ENCODE measurements around the gene ITGA11.

Gene ITGA11

GRCh38 chr15:68434021-68434420 lies 2.1 kb upstream of the ITGA11 start:
- no peak for TF ChIP-seq CTCF (IDR thresholded peaks at IDR 0.05; ENCODE audit: insufficient read depth, low read length, poor library complexity, severe bottlenecking)
- no peak overlapping the region for H3K4me3 ChIP-seq (replicated peaks; ENCODE audit: low read depth, low read length)
- H3K36me3 ChIP-seq (ENCODE audit: control insufficient read depth, insufficient read depth, low read length), result no peaks in the 10 kb centered on the region
- DNase-seq (ENCODE audit: extremely low read depth, insufficient read length), result no peak
- peaks cover 4% of the 10 kb centered on the region for H3K27me3 ChIP-seq (replicated peaks; ENCODE audit: control insufficient read depth, insufficient read depth, low read length)

DNA sequence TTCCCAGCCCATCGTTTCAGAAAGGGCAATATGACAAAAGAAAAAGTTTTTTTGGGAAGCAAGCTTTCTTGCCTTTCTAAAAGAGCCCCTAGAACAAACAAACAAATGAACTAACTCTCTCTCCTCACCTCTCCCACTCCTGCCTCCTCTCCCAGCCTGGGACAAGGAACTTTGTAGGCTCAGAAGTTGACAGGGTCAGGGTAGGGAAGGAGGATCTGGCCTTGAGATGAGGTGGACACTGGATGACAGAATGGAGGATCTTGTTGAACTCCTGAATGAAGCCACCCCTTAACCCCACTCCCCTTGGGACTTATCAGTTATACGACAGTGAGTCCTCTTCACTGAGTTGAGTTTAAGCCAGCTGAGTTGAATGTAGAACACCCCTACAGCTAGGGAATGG lies 1.6 kb upstream of the ITGA11 start:
- no peaks in the 10 kb centered on the region for H3K36me3 ChIP-seq (ENCODE audit: control insufficient read depth, insufficient read depth, low read length)
- H3K27me3 ChIP-seq (replicated peaks; ENCODE audit: control insufficient read depth, insufficient read depth, low read length), result peaks cover 4% of the 10 kb centered on the region
- H3K4me3 ChIP-seq (replicated peaks; ENCODE audit: low read depth, low read length), result no peak overlapping the region
- TF ChIP-seq CTCF (IDR thresholded peaks at IDR 0.05; ENCODE audit: insufficient read depth, low read length, poor library complexity, severe bottlenecking), result no peak
- DNase-seq (ENCODE audit: extremely low read depth, insufficient read length), result no peak

- Histone ChIP-seq H3K36me3 (ENCODE audit: control insufficient read depth, insufficient read depth, low read length) (no peaks in the 10 kb centered on the region), H3K27me3 (replicated peaks; ENCODE audit: control insufficient read depth, insufficient read depth, low read length) (peaks cover 4% of the 10 kb centered on the region), H3K4me3 (replicated peaks; ENCODE audit: low read depth, low read length) (no peak overlapping the region)
- no peak for TF ChIP-seq CTCF (IDR thresholded peaks at IDR 0.05; ENCODE audit: insufficient read depth, low read length, poor library complexity, severe bottlenecking)
- DNase-seq (ENCODE audit: extremely low read depth, insufficient read length), result no peak
Measured at GRCh38 chr15:68432441-68433064, 590 bp upstream of the ITGA11 start.

GRCh38 chr15:68431037-68431791 lies 749 bp downstream of the ITGA11 start:
- H3K36me3 ChIP-seq (ENCODE audit: control insufficient read depth, insufficient read depth, low read length), result no peaks in the 10 kb centered on the region
- DNase-seq (ENCODE audit: extremely low read depth, insufficient read length), result no peak
- H3K27me3 ChIP-seq (replicated peaks; ENCODE audit: control insufficient read depth, insufficient read depth, low read length), result peaks cover 4% of the 10 kb centered on the region
- no peak overlapping the region for H3K4me3 ChIP-seq (replicated peaks; ENCODE audit: low read depth, low read length)
- TF ChIP-seq CTCF (IDR thresholded peaks at IDR 0.05; ENCODE audit: insufficient read depth, low read length, poor library complexity, severe bottlenecking), result no peak

DNA sequence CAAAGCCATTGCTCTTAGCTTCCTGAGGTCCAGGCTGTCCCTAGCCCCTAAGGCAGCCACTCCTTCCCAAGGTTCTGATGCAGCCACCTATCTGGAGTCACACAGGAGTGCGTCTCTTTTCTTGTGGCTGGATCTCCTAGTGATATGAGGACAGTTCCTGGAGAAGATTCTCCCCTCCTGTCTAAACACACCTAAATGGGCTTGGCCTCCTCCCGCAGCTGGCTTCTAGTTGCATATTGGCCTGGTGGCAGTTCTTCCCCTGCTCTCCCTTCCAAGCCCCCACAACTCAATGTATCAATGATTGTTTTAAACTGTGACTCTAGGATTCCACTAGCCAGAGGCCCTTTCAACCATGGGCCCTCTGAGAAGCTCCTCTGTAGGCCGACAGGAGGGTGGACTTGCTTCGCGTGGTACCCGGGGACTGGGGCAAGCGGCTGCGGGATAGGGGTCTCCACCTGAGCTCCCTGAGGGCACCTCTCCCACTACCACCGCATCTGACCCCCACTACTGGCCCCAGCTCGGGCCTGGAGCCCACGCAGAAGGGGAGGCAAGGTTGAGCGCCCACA lies 1.4 kb downstream of the ITGA11 start:
- H3K4me3 ChIP-seq (replicated peaks; ENCODE audit: low read depth, low read length), result no peak overlapping the region
- no peaks in the 10 kb centered on the region for H3K36me3 ChIP-seq (ENCODE audit: control insufficient read depth, insufficient read depth, low read length)
- H3K27me3 ChIP-seq (replicated peaks; ENCODE audit: control insufficient read depth, insufficient read depth, low read length), result peaks cover 4% of the 10 kb centered on the region
- no peak for DNase-seq (ENCODE audit: extremely low read depth, insufficient read length)
- TF ChIP-seq CTCF (IDR thresholded peaks at IDR 0.05; ENCODE audit: insufficient read depth, low read length, poor library complexity, severe bottlenecking), result no peak

Measured in GM06990 (cell line).